AG10803 (cell line): ENCODE results near the gene ARRB1.
A peak's percentile ranks its signal among the peaks of the same experiment; 100 is the strongest.

Source experiments
- DNase-seq: peaks from one replicate; pipeline ENCODE4 v3.0.0; 2010; ENCODE audit warnings: low read depth
- H3K4me3 ChIP-seq: 2 replicates; pipeline ENCODE4 v1.5.1; 2011; ENCODE audit warnings: mild to moderate bottlenecking, low read length, control low read depth
- CTCF ChIP-seq: conservative IDR thresholded peaks from 2 replicates; pipeline ENCODE4 v1.5.1; 2011; ENCODE audit warnings: mild to moderate bottlenecking, low read length, control low read depth, inconsistent platforms

ARRB1 gene

GRCh38 chr11:75326439-75326810 is 25.0 kb downstream of the ARRB1 start:
- TF ChIP-seq CTCF: no peak
- no peak overlapping the region for H3K4me3 ChIP-seq
- DNase-seq: no peak

GRCh38 chr11:75325713-75326438 is 25.6 kb downstream of the ARRB1 start:
- H3K4me3 ChIP-seq: no peak overlapping the region
- peak; percentile 84 for DNase-seq
- no peak for TF ChIP-seq CTCF

GRCh38 chr11:75324740-75325139 is 26.7 kb downstream of the ARRB1 start:
- TF ChIP-seq CTCF: no peak
- DNase-seq: no peak
- no peak overlapping the region for H3K4me3 ChIP-seq

GRCh38 chr11:75324189-75324588 is 27.3 kb downstream of the ARRB1 start:
- no peak overlapping the region for H3K4me3 ChIP-seq
- no peak for TF ChIP-seq CTCF
- DNase-seq: no peak

- H3K4me3 ChIP-seq: no peak overlapping the region
- no peak for TF ChIP-seq CTCF
- DNase-seq: no peak
Measured at GRCh38 chr11:75323609-75324008, 27.9 kb downstream of the ARRB1 start.

GRCh38 chr11:75320643-75321042 is 30.8 kb downstream of the ARRB1 start:
- no peak for DNase-seq
- no peak overlapping the region for H3K4me3 ChIP-seq
- TF ChIP-seq CTCF: no peak

GRCh38 chr11:75320046-75320618 is 31.3 kb downstream of the ARRB1 start:
- no peak for TF ChIP-seq CTCF
- DNase-seq: no peak
- no peak overlapping the region for H3K4me3 ChIP-seq
